Ectodermal cell (in vitro differentiated cells): ENCODE data around the gene ARL6IP5.

Experiments
- H3K27ac ChIP-seq: 2 replicates; pipeline ENCODE4 v1.7.0; 2013; ENCODE audit warnings: mild to moderate bottlenecking, low read depth, low read length; ENCODE audit not compliant: insufficient read depth, poor library complexity, severe bottlenecking
- H3K27me3 ChIP-seq: 2 replicates; pipeline ENCODE4 v1.7.0; 2013; ENCODE audit warnings: mild to moderate bottlenecking, low read length; ENCODE audit not compliant: insufficient read depth, control insufficient read depth, poor library complexity, severe bottlenecking
- H3K36me3 ChIP-seq: one replicate; pipeline ENCODE4 v1.7.0; 2013; ENCODE audit warnings: low read length; ENCODE audit not compliant: control insufficient read depth, insufficient read depth
- H3K4me1 ChIP-seq: one replicate; pipeline ENCODE4 v1.7.0; 2013; ENCODE audit warnings: low read length; ENCODE audit not compliant: control insufficient read depth, insufficient read depth
- H3K4me3 ChIP-seq: 2 replicates; pipeline ENCODE4 v1.7.0; 2013; ENCODE audit warnings: low read depth, low read length, control low read depth; ENCODE audit not compliant: insufficient read depth
- H3K9me3 ChIP-seq: 2 replicates; pipeline ENCODE4 v1.7.0; 2013; ENCODE audit warnings: mild to moderate bottlenecking, low read length, moderate library complexity; ENCODE audit not compliant: control insufficient read depth
- WGBS, 2 experiments: methylation state at CpG; one replicate each; pipeline ENCODE4 v1.1.7; 2013; ENCODE audit warnings: missing lambda C conversion rate in 2 of 2; 5-methylcytosine and 5-hydroxymethylcytosine counted together

ARL6IP5 gene

DNA sequence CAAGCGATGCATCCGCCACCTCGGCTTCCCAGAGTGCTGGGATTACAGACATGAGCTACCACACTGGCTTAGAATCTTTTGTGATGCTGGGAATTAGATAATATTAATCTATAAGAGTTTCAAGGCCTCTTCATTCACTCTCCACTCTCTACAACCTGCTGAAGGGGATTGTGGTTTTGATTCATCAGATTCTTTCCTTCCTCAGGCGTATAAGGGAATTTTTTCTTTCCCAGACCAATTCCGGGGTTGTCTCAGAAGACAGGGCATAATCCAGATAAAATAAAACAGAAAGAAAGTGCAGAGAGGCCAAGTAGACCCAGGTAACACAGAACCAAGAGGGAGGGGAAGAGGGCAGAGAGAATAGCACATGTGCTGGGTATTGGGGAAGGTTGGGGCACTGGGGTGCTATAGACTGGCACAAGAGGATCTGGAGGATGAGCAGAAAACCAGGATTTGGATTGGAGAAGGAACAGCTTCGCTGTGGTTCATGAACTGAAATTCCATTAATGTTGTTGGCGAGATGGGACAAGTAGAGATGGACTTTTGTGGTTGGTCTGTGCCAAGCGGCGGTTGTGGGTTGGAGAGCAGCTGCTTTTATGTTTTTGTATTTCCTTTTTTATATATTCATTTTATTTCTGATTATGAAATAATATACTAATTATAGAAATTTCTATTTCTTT lies 12.8 kb downstream of the ARL6IP5 start:
- H3K27me3 ChIP-seq, result no peaks in the 10 kb centered on the region
- no peak overlapping the region for H3K4me3 ChIP-seq
- no peak overlapping the region for H3K27ac ChIP-seq
- no peaks in the 10 kb centered on the region for H3K9me3 ChIP-seq
- no peaks in the 10 kb centered on the region for H3K36me3 ChIP-seq
- H3K4me1 ChIP-seq, result peaks cover 3% of the 10 kb centered on the region
- 94 to 96% methylated on average over 7 of the region's 9 CpGs for WGBS, 2 experiments

DNA sequence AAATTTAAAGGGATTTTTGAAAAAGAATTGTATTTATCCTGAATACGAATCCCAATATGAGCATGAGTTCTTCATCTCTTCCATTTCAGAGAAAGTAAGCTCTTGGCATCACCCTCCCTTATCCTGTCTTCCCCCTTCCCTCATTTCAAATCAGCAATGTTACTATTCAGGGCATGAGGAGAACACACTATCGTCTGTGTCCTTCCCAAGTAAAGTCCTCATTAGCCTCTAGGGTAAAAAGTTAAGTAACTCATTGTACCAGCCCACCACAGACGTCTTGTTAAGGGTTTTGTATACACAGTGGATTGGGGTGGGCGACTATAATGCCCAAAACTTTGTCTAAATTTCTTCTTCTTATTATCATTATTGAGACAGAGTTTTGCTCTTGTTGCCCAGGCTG lies 14.8 kb downstream of the ARL6IP5 start:
- H3K27ac ChIP-seq, result no peak overlapping the region
- no peaks in the 10 kb centered on the region for H3K4me1 ChIP-seq
- 78 to 95% methylated on average over 4 of the region's 4 CpGs for WGBS, 2 experiments
- no peaks in the 10 kb centered on the region for H3K9me3 ChIP-seq
- peaks cover 3% of the 10 kb centered on the region for H3K36me3 ChIP-seq
- no peaks in the 10 kb centered on the region for H3K27me3 ChIP-seq
- H3K4me3 ChIP-seq, result no peak overlapping the region

DNA sequence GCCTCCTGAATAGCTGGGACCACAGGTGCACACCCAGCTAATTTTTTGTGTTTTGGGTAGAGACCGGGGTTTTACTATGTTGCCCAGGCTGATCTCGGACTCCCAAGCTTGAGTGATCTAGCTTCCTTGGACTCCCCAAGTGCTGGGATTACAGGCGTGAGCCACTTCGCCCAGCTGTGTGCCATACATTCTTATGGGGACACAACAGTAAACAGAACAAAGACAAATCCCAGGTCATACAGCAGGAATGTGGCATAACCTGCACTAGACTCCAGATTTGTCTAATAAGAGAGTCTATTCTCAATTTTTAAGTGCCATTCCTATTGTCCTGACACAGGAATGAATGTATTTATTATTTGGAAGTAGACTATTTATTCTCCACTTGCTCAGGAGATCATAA lies 17.6 kb downstream of the ARL6IP5 start:
- no peaks in the 10 kb centered on the region for H3K27me3 ChIP-seq
- WGBS, 2 experiments, result 93 to 95% methylated on average over 4 of the region's 4 CpGs
- H3K27ac ChIP-seq, result no peak overlapping the region
- H3K9me3 ChIP-seq, result no peaks in the 10 kb centered on the region
- H3K4me3 ChIP-seq, result no peak overlapping the region
- no peaks in the 10 kb centered on the region for H3K4me1 ChIP-seq
- H3K36me3 ChIP-seq, result peaks cover 6% of the 10 kb centered on the region

DNA sequence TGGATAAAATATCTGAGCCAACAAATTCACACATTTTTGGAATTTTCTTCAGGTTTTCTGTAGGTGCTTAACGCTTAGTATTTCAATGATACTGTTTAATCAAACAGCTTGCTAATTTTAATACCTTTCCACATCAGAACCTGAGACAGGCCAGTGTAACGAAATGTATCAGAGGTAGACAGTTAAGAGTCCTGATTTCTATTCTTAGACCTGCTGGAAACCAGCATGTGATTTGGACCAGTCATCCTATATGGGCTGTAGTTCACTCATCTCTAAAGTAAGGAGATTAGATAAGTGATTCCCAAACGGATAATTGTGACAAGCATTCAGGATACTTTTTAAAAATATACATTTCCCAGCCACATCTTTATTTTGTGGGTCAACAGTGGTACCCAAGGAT lies 18.4 kb downstream of the ARL6IP5 start:
- H3K9me3 ChIP-seq, result no peaks in the 10 kb centered on the region
- 94 to 97% methylated on average over 2 to 3 of the region's 3 CpGs for WGBS, 2 experiments
- no peaks in the 10 kb centered on the region for H3K27me3 ChIP-seq
- H3K27ac ChIP-seq, result no peak overlapping the region
- peaks cover 6% of the 10 kb centered on the region for H3K36me3 ChIP-seq
- H3K4me3 ChIP-seq, result no peak overlapping the region
- no peaks in the 10 kb centered on the region for H3K4me1 ChIP-seq

DNA sequence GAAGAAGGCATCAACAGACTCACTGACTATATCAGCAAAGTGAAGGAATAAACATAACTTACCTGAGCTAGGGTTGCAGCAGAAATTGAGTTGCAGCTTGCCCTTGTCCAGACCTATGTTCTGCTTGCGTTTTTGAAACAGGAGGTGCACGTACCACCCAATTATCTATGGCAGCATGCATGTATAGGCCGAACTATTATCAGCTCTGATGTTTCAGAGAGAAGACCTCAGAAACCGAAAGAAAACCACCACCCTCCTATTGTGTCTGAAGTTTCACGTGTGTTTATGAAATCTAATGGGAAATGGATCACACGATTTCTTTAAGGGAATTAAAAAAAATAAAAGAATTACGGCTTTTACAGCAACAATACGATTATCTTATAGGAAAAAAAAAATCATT lies 19.8 kb downstream of the ARL6IP5 start:
- no peak overlapping the region for H3K4me3 ChIP-seq
- no peaks in the 10 kb centered on the region for H3K27me3 ChIP-seq
- no peak overlapping the region for H3K27ac ChIP-seq
- 92 to 97% methylated on average over 3 to 8 of the region's 8 CpGs for WGBS, 2 experiments
- H3K36me3 ChIP-seq, result peaks cover 6% of the 10 kb centered on the region
- no peaks in the 10 kb centered on the region for H3K4me1 ChIP-seq
- no peaks in the 10 kb centered on the region for H3K9me3 ChIP-seq

DNA sequence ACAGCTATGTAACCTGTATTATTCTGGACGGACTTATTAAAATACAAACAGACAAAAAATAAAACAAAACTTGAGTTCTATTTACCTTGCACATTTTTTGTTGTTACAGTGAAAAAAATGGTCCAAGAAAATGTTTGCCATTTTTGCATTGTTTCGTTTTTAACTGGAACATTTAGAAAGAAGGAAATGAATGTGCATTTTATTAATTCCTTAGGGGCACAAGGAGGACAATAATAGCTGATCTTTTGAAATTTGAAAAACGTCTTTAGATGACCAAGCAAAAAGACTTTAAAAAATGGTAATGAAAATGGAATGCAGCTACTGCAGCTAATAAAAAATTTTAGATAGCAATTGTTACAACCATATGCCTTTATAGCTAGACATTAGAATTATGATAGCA lies 20.6 kb downstream of the ARL6IP5 start:
- no peaks in the 10 kb centered on the region for H3K9me3 ChIP-seq
- H3K27me3 ChIP-seq, result no peaks in the 10 kb centered on the region
- no peak overlapping the region for H3K27ac ChIP-seq
- H3K36me3 ChIP-seq, result peaks cover 6% of the 10 kb centered on the region
- WGBS, 2 experiments, result 82 to 94% methylated on average over 2 to 3 of the region's 3 CpGs
- H3K4me3 ChIP-seq, result no peak overlapping the region
- no peaks in the 10 kb centered on the region for H3K4me1 ChIP-seq

DNA sequence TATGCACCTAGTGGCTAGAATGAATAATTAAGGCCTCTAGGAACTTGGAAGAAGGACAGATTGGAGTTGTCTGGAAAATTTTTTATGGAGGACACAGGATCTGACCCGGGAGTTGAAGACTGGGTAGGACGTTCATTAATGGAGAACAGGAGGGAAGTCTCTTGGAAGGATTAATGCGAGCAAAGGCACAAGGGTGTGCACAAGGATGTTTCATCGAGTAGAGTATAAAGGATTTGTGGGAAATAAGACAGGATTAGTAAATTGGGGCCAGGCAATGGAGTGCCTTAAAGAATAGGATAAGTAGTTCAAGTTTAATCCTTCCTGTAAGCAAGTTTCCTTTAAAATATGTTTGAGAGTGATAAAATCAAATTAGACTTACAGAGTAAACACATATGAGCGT lies 23.1 kb downstream of the ARL6IP5 start:
- H3K4me3 ChIP-seq, result no peak overlapping the region
- peaks cover 6% of the 10 kb centered on the region for H3K36me3 ChIP-seq
- H3K27me3 ChIP-seq, result no peaks in the 10 kb centered on the region
- no peaks in the 10 kb centered on the region for H3K9me3 ChIP-seq
- no peak overlapping the region for H3K27ac ChIP-seq
- no peaks in the 10 kb centered on the region for H3K4me1 ChIP-seq
- 94 to 98% methylated on average over 4 of the region's 5 CpGs for WGBS, 2 experiments

DNA sequence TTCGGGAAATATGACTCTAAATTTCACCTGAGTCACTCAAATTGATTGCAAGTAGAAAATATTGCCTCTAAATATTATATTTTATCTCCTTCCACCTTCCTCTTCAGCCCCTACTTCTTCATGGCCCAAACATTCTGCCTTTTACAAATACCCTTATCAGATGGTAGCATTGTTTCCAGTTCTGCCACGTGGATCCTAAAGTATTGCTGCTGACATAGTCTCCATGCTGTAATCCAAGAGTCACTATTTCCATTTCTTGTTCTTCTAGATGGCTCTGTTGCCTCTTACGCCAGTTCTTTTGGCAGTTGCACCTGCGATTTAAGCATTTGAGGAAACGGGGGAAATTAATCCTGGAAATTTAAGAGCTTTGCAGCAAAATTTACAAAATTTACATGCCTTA lies 24.1 kb downstream of the ARL6IP5 start:
- no peaks in the 10 kb centered on the region for H3K27me3 ChIP-seq
- H3K9me3 ChIP-seq, result no peaks in the 10 kb centered on the region
- peaks cover 6% of the 10 kb centered on the region for H3K36me3 ChIP-seq
- no peaks in the 10 kb centered on the region for H3K4me1 ChIP-seq
- no peak overlapping the region for H3K27ac ChIP-seq
- H3K4me3 ChIP-seq, result no peak overlapping the region
- 88 to 93% methylated on average over 5 of the region's 5 CpGs for WGBS, 2 experiments

DNA sequence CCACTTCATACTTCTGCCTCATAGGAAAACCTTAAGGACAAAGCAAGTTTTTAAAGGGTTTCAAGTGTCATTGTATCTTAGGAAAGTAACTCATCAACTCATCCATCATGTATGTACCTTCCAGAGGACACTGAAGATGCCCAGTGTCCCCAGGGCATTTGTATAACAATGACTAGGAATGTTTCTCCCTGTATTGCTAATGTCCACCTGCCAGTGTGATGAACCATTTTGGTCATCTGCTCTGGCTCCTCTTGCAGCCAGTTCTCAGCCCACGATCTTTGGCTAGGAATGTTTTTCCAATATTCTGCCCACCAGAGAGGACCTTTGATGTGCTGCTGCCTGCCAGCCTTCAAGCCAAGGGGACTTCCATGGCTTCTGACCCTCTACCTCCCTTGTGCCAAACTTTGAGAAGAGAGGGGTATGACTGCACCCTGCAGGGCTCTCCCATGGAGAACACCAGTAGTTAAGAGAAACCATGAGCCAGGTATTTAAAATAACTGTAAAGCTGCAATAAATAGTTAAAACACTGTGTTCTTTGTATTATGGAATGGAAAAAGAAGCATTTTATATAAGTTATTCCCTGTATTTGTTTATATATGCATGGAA lies 26.3 kb downstream of the ARL6IP5 start:
- Histone ChIP-seq H3K36me3 (no peaks in the 10 kb centered on the region), H3K4me1 (no peaks in the 10 kb centered on the region), H3K27me3 (no peaks in the 10 kb centered on the region), H3K27ac (no peak overlapping the region), H3K9me3 (no peaks in the 10 kb centered on the region), H3K4me3 (no peak overlapping the region)
- WGBS, 2 experiments, result 53 to 54% methylated on average over 1 of the region's 1 CpG

DNA sequence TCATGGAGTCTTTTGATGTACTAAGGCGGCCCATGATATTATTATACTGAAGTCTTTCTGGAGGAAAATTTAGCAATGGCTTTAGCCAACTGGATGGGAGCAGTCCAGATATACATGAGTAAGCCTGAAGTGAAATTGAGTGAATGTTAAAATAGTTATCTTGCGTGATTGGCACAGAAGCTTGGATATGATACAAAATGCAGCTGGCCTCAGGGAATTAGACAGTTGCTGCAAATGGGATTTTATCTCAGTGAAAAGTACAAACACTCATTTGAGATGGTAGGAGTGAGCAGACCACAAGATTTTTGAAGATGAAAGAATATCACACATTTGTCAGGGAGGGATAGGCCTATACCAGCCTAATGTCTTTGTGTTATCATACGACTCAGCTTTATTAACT lies 28.8 kb downstream of the ARL6IP5 start:
- H3K27me3 ChIP-seq, result no peaks in the 10 kb centered on the region
- no peaks in the 10 kb centered on the region for H3K9me3 ChIP-seq
- 96 to 98% methylated on average over 2 of the region's 3 CpGs for WGBS, 2 experiments
- H3K27ac ChIP-seq, result no peak overlapping the region
- H3K4me3 ChIP-seq, result no peak overlapping the region
- H3K36me3 ChIP-seq, result no peaks in the 10 kb centered on the region
- H3K4me1 ChIP-seq, result no peaks in the 10 kb centered on the region
